Adrenal gland (tissue), 5 donors: ENCODE measurements around the gene CDK14.

Experiments
- POLR2A ChIP-seq, 2 donors: fragments of 450-650 bp; IDR thresholded peaks; one replicate each; pipeline ENCODE4 v1.6.1; 2017; ENCODE audit warnings: antibody characterized with exemption in 2 of 2, mild to moderate bottlenecking in 2 of 2, moderate library complexity in 1 of 2
- TF ChIP-seq, protein P1 (sequence below), 6 experiments: fragments of 450-650 bp in 4 of 6; fragments of 200-600 bp in 2 of 6; sonication (generic) in 1 of 6; IDR thresholded peaks; 1 replicate in 5 of 6; 2 replicates in 1 of 6; pipeline versions ENCODE4 v1.5.1 to v1.8.0; 2016 to 2021; ENCODE audit warnings: antibody characterized with exemption in 6 of 6, mild to moderate bottlenecking in 2 of 6, moderate library complexity in 1 of 6
- donor health status: DM: no; HTN: no; CAD: no.

DNA sequence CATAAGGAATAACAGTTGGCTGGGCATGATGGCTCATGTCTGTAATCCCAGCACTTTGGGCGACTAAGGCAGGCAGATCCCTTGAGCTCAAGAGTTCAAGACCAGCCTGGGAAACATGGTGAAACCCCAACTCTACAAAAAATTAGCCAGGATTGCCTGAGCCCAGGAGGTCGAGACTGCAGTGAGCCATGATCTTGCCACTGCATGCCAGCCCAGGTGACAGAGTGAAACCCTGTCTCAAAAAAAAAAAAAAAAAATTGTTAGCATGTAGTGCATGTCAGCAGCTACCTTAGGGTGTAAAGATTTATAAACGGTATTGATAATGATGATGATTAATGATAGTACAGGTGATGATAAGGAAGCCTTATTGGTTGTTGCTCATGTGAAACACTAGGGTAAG lies 336.9 kb downstream of the CDK14 start:
- TF ChIP-seq, protein P1, sequence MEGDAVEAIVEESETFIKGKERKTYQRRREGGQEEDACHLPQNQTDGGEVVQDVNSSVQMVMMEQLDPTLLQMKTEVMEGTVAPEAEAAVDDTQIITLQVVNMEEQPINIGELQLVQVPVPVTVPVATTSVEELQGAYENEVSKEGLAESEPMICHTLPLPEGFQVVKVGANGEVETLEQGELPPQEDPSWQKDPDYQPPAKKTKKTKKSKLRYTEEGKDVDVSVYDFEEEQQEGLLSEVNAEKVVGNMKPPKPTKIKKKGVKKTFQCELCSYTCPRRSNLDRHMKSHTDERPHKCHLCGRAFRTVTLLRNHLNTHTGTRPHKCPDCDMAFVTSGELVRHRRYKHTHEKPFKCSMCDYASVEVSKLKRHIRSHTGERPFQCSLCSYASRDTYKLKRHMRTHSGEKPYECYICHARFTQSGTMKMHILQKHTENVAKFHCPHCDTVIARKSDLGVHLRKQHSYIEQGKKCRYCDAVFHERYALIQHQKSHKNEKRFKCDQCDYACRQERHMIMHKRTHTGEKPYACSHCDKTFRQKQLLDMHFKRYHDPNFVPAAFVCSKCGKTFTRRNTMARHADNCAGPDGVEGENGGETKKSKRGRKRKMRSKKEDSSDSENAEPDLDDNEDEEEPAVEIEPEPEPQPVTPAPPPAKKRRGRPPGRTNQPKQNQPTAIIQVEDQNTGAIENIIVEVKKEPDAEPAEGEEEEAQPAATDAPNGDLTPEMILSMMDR (IDR thresholded peaks at IDR 0.05), result no peak
- no peak for TF ChIP-seq POLR2A (IDR thresholded peaks at IDR 0.05)
